Testis (tissue), 3 donors: ENCODE results near the gene RGSL1. TPM values are rescaled to one million over a fixed set of nuclear protein-coding genes. Genes with fewer than 3 reads are reported as not detected.

ENCODE experiments used
- DNase-seq: peaks from one replicate; pipeline ENCODE4 v3.0.0-alpha.2; 2019
- H3K27ac ChIP-seq, 2 donors: fragments of 200-600 bp; sonication (generic); one replicate each; pipeline ENCODE4 v1.5.1; 2019
- H3K27me3 ChIP-seq: fragments of 200-600 bp; sonication (generic); one replicate; pipeline ENCODE4 v1.5.1; 2019
- H3K36me3 ChIP-seq: fragments of 200-600 bp; sonication (generic); one replicate; pipeline ENCODE4 v1.5.1; 2017; ENCODE audit warnings: low read depth; ENCODE audit errors: missing control alignments
- H3K4me1 ChIP-seq: fragments of 200-600 bp; sonication (generic); one replicate; pipeline ENCODE4 v1.5.1; 2019
- H3K4me3 ChIP-seq, 2 donors: fragments of 200-600 bp; sonication (generic); one replicate each; pipeline ENCODE4 v1.5.1; 2017 to 2019
- H3K9me3 ChIP-seq: fragments of 200-600 bp; sonication (generic); one replicate; pipeline ENCODE4 v1.5.1; 2017
- POLR2A ChIP-seq: fragments of 450-650 bp; IDR thresholded peaks from one replicate; pipeline ENCODE4 v1.6.1; 2017; ENCODE audit warnings: antibody characterized with exemption, mild to moderate bottlenecking, moderate library complexity
- WGBS, 2 donors: methylation state at CpG; one replicate each; pipeline ENCODE4 v1.1.5; 2018; 5-methylcytosine and 5-hydroxymethylcytosine counted together
- intact Hi-C: fragments of 100-400 bp; cut with DNase I; formaldehyde crosslinking; loops from one replicate; pipeline ENCODE4 v1.15.1; 2023; ENCODE audit warnings: low total_unique reads
- polyA plus RNA-seq: library from polyadenylated mRNA; stranded (reverse); fragments of 350-450 nt; fragmentation: Illumina TruSeq; extraction: RNeasy Lipid Tissue Mini Kit (QIAGEN cat#74804); gene quantifications from one replicate; pipeline ENCODE4 v1.2.3, GENCODE V29; 2014; ENCODE audit warnings: low read depth, low replicate concordance; ENCODE audit not compliant: insufficient read depth
- total RNA-seq, 2 donors: library from RNA; depleted of rRNA; stranded (reverse); fragments of >200 nt; gene quantifications; one replicate each; pipeline ENCODE4 v1.2.3, GENCODE V29; 2016
- TF ChIP-seq, protein P1 (sequence below), 3 experiments: fragments of 450-650 bp in 2 of 3; fragments of 200-600 bp in 1 of 3; sonication (generic) in 1 of 3; IDR thresholded peaks; one replicate each; pipeline ENCODE4 v1.5.1; 2016 to 2019; ENCODE audit warnings: antibody characterized with exemption in 3 of 3, mild to moderate bottlenecking in 2 of 3, moderate library complexity in 1 of 3

Gene RGSL1
- total and polyA plus RNA-seq, 3 donors from 2014 or later = 12.6 to 37.1 (median 25.9) TPM

DNA sequence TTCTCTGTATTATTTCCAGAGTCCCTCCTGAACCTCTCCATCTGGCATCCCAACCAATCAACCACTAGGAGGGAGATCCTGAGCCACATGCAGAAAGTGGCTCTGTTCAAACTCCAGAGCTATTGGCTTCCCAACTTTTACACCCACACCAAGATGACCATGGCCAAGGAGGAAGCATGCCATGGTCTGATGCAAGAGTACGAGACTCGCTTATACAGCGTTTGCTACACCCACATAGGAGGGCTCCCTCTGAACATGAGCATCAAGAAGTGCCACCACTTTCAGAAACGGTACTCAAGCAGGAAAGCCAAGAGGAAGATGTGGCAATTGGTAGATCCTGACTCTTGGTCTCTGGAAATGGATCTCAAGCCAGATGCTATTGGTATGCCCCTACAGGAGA is 23.6 kb downstream of the RGSL1 start:
- no peak overlapping the region for H3K27ac ChIP-seq
- H3K4me3 ChIP-seq = no peak overlapping the region
- H3K36me3 ChIP-seq = no peaks in the 10 kb centered on the region
- intact Hi-C loops = no loop called here
- TF ChIP-seq, protein P1, sequence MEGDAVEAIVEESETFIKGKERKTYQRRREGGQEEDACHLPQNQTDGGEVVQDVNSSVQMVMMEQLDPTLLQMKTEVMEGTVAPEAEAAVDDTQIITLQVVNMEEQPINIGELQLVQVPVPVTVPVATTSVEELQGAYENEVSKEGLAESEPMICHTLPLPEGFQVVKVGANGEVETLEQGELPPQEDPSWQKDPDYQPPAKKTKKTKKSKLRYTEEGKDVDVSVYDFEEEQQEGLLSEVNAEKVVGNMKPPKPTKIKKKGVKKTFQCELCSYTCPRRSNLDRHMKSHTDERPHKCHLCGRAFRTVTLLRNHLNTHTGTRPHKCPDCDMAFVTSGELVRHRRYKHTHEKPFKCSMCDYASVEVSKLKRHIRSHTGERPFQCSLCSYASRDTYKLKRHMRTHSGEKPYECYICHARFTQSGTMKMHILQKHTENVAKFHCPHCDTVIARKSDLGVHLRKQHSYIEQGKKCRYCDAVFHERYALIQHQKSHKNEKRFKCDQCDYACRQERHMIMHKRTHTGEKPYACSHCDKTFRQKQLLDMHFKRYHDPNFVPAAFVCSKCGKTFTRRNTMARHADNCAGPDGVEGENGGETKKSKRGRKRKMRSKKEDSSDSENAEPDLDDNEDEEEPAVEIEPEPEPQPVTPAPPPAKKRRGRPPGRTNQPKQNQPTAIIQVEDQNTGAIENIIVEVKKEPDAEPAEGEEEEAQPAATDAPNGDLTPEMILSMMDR (IDR thresholded peaks at IDR 0.05) = no peak
- no peak for TF ChIP-seq POLR2A
- H3K27me3 ChIP-seq = no peaks in the 10 kb centered on the region
- DNase-seq = no peak
- H3K4me1 ChIP-seq = no peaks in the 10 kb centered on the region
- 92 to 100% methylated on average over 4 of the region's 4 CpGs for WGBS, 2 donors
- no peaks in the 10 kb centered on the region for H3K9me3 ChIP-seq

DNA sequence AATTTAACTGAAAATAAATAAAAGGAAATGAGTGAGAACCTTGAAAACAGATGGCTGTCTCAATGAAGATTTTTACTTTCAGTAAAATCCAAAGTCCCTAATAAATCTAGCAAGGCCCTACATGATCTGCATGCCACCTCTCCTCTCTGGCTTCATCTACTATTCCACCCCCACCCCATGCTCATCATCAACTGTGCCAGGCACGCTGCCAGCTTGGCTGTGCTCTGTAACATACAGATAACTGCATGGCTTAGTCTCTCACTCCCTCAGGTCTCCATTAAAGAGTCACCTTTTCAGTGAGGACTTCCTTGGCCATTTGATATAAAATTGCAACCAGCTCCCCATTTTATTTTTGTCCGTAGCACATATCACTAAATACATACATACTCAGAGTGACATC is 26.7 kb downstream of the RGSL1 start:
- Histone ChIP-seq H3K27ac (no peak overlapping the region), H3K4me3 (no peak overlapping the region), H3K9me3 (no peaks in the 10 kb centered on the region), H3K36me3 (no peaks in the 10 kb centered on the region), H3K27me3 (no peaks in the 10 kb centered on the region), H3K4me1 (no peaks in the 10 kb centered on the region)
- intact Hi-C loops = no loop called here
- WGBS, 2 donors = 68 to 81% methylated on average over 2 of the region's 2 CpGs
- no peak for TF ChIP-seq POLR2A
- TF ChIP-seq, protein P1 (IDR thresholded peaks at IDR 0.05) = no peak
- no peak for DNase-seq

DNA sequence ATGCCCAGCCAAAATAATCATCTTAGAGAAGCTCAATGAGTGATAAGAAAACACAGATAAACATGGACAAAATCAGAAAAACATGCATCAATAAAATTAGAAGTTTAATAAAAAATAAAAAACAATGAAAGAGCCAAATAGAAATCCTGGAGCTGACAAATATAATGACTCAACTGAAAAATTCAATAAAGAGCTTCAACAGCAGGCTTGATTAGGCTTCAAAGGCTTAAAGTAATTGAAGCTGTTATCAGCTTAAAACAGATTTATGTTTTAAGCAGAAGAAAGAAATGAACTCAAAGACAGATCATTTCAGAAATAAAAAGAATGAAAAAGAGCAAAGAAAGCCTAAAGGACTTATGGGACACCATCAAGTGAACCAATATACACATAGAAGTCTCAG is 28.3 kb downstream of the RGSL1 start:
- DNase-seq = no peak
- Histone ChIP-seq H3K27me3 (no peaks in the 10 kb centered on the region), H3K4me3 (no peak overlapping the region), H3K27ac (no peak overlapping the region), H3K9me3 (no peaks in the 10 kb centered on the region), H3K36me3 (no peaks in the 10 kb centered on the region), H3K4me1 (no peaks in the 10 kb centered on the region)
- intact Hi-C loops = no loop called here
- TF ChIP-seq POLR2A = no peak
- TF ChIP-seq, protein P1 (IDR thresholded peaks at IDR 0.05) = no peak

DNA sequence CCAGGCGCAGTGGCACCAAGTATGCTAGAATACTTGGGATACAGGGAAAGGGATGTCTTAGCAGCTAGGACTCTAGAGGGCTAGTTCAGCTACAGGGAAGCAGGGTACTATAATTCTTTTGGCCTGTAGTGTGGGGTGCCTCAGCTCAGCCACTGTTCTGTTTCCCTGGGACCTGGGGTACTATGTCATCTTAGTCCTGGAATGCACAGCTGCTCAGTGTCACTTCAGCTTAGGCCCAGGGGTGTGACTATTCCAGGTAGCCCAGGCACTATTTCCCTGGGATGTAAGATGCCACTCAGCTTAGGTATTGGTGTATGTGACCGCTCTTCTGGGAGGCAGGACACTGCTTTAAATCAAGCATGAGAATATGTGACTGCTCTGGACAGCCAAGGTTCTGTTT is 34.1 kb downstream of the RGSL1 start:
- no peaks in the 10 kb centered on the region for H3K27me3 ChIP-seq
- 93 to 100% methylated on average over 2 of the region's 2 CpGs for WGBS, 2 donors
- H3K9me3 ChIP-seq = no peaks in the 10 kb centered on the region
- H3K36me3 ChIP-seq = no peaks in the 10 kb centered on the region
- TF ChIP-seq, protein P1 (IDR thresholded peaks at IDR 0.05) = no peak
- TF ChIP-seq POLR2A = no peak
- intact Hi-C loops = no loop called here
- no peak overlapping the region for H3K27ac ChIP-seq
- no peaks in the 10 kb centered on the region for H3K4me1 ChIP-seq
- H3K4me3 ChIP-seq = no peak overlapping the region
- no peak for DNase-seq

DNA sequence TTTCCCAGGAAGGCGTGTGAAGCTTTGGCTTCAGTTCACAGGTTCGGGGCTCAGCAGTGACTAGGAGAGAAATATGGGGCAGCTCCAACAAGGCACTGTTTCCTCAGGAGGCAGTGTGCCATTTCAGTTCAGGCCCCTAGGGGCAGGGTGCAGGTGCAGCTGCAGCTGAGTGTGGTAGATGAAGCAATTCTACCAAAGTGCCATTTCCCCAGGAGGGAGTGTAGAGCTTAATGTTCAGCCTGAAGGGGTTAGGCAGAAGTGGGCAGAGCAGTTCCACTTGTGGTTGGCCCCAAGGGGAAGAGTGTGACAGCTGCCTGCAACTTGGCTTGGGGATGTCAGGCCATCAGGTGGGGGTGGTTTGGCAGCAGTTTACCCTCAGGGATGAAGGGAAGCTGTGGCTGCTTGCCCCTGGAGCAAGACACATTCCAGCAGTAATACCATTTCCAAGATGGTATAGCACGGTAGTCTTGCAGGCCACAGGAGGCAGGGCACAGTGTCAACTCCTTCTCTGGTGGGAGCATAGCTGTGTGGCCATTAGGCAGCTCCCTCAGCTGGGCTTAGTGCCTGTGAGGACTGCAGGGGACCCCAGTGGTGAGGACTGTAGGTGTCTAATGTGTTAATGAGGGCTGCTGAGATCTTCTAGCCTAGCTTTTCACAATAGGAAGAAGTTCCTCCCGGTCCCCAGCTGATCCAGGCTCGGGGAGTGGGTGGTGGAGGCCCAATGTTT is 34.7 kb downstream of the RGSL1 start:
- no peaks in the 10 kb centered on the region for H3K9me3 ChIP-seq
- no peaks in the 10 kb centered on the region for H3K4me1 ChIP-seq
- H3K4me3 ChIP-seq = no peak overlapping the region
- no peak overlapping the region for H3K27ac ChIP-seq
- no peaks in the 10 kb centered on the region for H3K36me3 ChIP-seq
- intact Hi-C loops = no loop called here
- 74 to 77% methylated on average over 4 to 5 of the region's 5 CpGs for WGBS, 2 donors
- H3K27me3 ChIP-seq = no peaks in the 10 kb centered on the region
- TF ChIP-seq, protein P1 (IDR thresholded peaks at IDR 0.05) = no peak
- TF ChIP-seq POLR2A = no peak
- no peak for DNase-seq
